ENCODE measurements around the gene PGBD5.

PGBD5 gene

GRCh38 chr1:230317823-230318819, 108.0 kb downstream of the PGBD5 start:
- no peak overlapping the region for H3K4me3 ChIP-seq (ENCODE audit: low read depth, low read length)
- no peak for TF ChIP-seq CTCF (IDR thresholded peaks at IDR 0.05; ENCODE audit: low read depth, low read length)

- TF ChIP-seq CTCF (IDR thresholded peaks at IDR 0.05; ENCODE audit: low read depth, low read length), result no peak
- H3K4me3 ChIP-seq (ENCODE audit: low read depth, low read length), result no peak overlapping the region
These were observed 109.0 kb downstream of the PGBD5 start for GRCh38 chr1:230316864-230317745.

- TF ChIP-seq CTCF (IDR thresholded peaks at IDR 0.05; ENCODE audit: low read depth, low read length), result no peak
- no peak overlapping the region for H3K4me3 ChIP-seq (ENCODE audit: low read depth, low read length)
These were observed 111.0 kb downstream of the PGBD5 start for GRCh38 chr1:230315099-230315498.

GRCh38 chr1:230314142-230314470, 112.0 kb downstream of the PGBD5 start:
- TF ChIP-seq CTCF (IDR thresholded peaks at IDR 0.05; ENCODE audit: low read depth, low read length), result no peak
- H3K4me3 ChIP-seq (ENCODE audit: low read depth, low read length), result no peak overlapping the region

GRCh38 chr1:230313453-230314141, 112.5 kb downstream of the PGBD5 start:
- no peak for TF ChIP-seq CTCF (IDR thresholded peaks at IDR 0.05; ENCODE audit: low read depth, low read length)
- H3K4me3 ChIP-seq (ENCODE audit: low read depth, low read length), result no peak overlapping the region

GRCh38 chr1:230312676-230313075, 113.5 kb downstream of the PGBD5 start:
- H3K4me3 ChIP-seq (ENCODE audit: low read depth, low read length), result no peak overlapping the region
- TF ChIP-seq CTCF (IDR thresholded peaks at IDR 0.05; ENCODE audit: low read depth, low read length), result no peak

All from WI38 (cell line).